Psoas muscle (tissue), 8 donors: Measurements from ENCODE around the gene LUC7L. TPM values are rescaled to one million over a fixed set of nuclear protein-coding genes. Genes with fewer than 3 reads are reported as not detected.

Source experiments
- ATAC-seq, 4 donors: fragments of 200-7000 bp; cut with Tn5 transposase; one replicate each; pipeline ENCODE4 v1.9.1; 2020; ENCODE audit warnings: moderate library complexity in 3 of 4, mild to moderate bottlenecking in 2 of 4
- DNase-seq, 2 donors: peaks; one replicate each; pipeline ENCODE4 v3.0.0-alpha.2; 2020
- H3K27ac ChIP-seq: fragments of 200-600 bp; one replicate; pipeline ENCODE4 v1.8.0; 2022
- H3K27me3 ChIP-seq, 3 donors: fragments of 200-600 bp in 1 of 3; one replicate each; pipeline versions ENCODE4 v1.6.1 to v1.8.0; 2013 to 2022; ENCODE audit warnings: low read length in 2 of 3, mild to moderate bottlenecking in 2 of 3, moderate library complexity in 1 of 3; ENCODE audit not compliant: insufficient read depth in 3 of 3
- H3K36me3 ChIP-seq, 2 donors: fragments of 200-600 bp in 1 of 2; one replicate each; pipeline versions ENCODE4 v1.6.1 to v1.8.0; 2013 to 2022; ENCODE audit warnings: low read depth in 1 of 2, mild to moderate bottlenecking in 1 of 2, moderate library complexity in 1 of 2; ENCODE audit not compliant: insufficient read depth in 1 of 2
- H3K4me1 ChIP-seq: fragments of 200-600 bp; one replicate; pipeline ENCODE4 v1.8.0; 2022
- H3K4me3 ChIP-seq: fragments of 200-600 bp; one replicate; pipeline ENCODE4 v1.8.0; 2022; ENCODE audit warnings: mild to moderate bottlenecking
- H3K9me3 ChIP-seq: fragments of 200-600 bp; one replicate; pipeline ENCODE4 v1.8.0; 2022
- WGBS, 3 donors: extraction: QIAGEN DNeasy Blood & Tissue Kit; methylation state at CpG; one replicate each; pipeline versions ENCODE4 v1.1.6 to v1.1.7; 2013; 5-methylcytosine and 5-hydroxymethylcytosine counted together
- intact Hi-C, 2 donors: fragments of 100-400 bp; cut with DNase I; formaldehyde crosslinking; loops; one replicate each; pipeline versions ENCODE4 v1.11.0 to v1.14.2; 2022
- polyA plus RNA-seq, 3 donors: library from polyadenylated mRNA; stranded (reverse); fragments of 200-250 nt; gene quantifications; one replicate each; pipeline ENCODE4 v1.2.3, GENCODE V29; 2013
- total RNA-seq, 4 donors: library from RNA; stranded (reverse); fragmentation: NEBNext Ultra II Directional in 2 of 4; extraction: Animal tissue kit (Norgen Biotek cat#: 25700) in 2 of 4; gene quantifications; one replicate each; pipeline versions ENCODE4 v1.2.1 to v1.2.4, GENCODE V29; 2021 to 2023
- TF ChIP-seq, protein P1 (sequence below): fragments of 200-600 bp; IDR thresholded peaks from one replicate; pipeline ENCODE4 v1.8.0; 2022; ENCODE audit warnings: antibody characterized with exemption
- donor health status: healthy with polysubstance abuse.
- donor health status: DM: no; HTN: no; CAD: no; lungs with moderate emphysema.
- donor health status: Bipolar disorder and iron deficiency.
- donor health status: healthy.
- donor health status: DM: yes; HTN: yes; CAD: no.
- donor health status: DM: no; HTN: no; CAD: no.
- donor health status: DM: no; HTN: no; CAD: no.
- donor health status: DM: yes; HTN: yes; CAD: no.

LUC7L gene
- total and polyA plus RNA-seq, 7 donors, result 23.8 to 58.9 (median 30.3) TPM

DNA sequence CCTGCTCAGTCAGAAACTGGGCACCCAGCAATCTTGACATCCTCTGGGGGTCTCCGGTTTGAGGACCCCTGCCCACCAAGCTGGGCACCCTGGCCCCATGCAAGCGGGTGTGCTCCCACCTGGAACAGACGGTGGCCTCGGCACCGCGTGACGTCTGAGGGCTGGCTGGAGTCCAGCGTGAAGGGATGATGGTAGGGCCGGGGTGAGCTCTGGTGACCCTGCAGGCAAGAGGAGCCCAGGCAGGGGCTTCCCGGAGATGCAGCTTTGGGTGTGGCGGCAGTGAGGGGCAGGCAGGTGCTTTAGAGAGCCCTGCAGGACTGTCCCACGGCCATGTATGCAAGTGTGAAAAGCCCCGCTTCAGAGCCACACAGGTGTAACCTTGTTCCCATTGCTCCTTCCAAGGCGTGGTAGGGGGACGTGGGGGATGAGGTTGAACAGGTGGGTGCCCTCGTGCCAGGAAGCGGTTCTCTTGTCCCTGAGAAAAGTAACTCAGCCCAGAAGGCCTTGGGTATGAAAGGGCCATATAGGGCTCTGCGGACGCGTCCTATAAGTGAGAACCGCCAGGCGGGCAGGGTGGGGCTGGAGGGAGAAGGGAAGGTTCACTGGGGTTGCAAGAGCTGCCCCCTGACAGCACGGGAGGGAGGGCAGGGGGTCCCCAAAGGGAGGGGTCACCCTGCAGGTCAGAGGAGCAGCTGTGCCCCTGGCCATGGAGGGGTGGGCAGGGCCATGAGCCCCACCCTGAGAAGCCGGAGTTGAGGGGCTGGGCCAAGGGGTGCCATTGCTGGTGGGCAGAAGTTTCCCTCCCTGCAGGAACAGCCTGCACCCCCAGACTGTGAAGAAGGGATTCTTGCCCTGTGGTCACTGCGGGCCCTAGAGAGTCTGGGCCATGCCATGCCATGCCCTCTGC is 37.3 kb upstream of the LUC7L start:
- WGBS, 3 donors, result 65 to 70% (median 66%) methylated on average over 25 of the region's 25 CpGs
- ATAC-seq (peak in 2 of 4 donors; percentile 18 to 21), DNase-seq (no peak)

DNA sequence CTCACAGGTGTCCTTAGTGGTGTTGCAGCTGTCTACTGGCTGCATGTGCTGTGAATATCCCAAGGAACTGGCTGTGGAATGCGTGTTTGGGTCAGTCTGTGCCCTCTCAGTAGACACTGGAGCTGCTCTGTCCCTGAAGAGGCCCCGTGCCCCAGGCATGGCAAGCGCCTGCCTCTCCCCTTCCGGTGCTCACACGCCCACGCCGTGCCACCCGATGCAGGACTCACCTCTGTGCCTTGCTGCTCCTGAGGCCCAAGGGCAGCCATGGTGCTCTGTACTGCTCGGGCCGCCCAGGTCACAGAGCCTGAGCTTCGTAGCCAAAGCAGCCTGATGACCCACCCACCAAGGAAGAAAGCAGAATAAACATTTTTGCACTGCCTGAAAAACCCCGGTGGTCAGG is 36.5 kb upstream of the LUC7L start:
- intact Hi-C loops, result no loop called here
- Histone ChIP-seq H3K4me1 (no peaks in the 10 kb centered on the region), H3K36me3 (peaks cover 7 to 54% of the 10 kb centered on the region in 2 donors), H3K4me3 (no peak overlapping the region), H3K9me3 (no peaks in the 10 kb centered on the region), H3K27me3 (no peaks in the 10 kb centered on the region), H3K27ac (no peak overlapping the region)
- peak in 2 of 4 donors; percentile 41 to 52 for ATAC-seq
- TF ChIP-seq, protein P1, sequence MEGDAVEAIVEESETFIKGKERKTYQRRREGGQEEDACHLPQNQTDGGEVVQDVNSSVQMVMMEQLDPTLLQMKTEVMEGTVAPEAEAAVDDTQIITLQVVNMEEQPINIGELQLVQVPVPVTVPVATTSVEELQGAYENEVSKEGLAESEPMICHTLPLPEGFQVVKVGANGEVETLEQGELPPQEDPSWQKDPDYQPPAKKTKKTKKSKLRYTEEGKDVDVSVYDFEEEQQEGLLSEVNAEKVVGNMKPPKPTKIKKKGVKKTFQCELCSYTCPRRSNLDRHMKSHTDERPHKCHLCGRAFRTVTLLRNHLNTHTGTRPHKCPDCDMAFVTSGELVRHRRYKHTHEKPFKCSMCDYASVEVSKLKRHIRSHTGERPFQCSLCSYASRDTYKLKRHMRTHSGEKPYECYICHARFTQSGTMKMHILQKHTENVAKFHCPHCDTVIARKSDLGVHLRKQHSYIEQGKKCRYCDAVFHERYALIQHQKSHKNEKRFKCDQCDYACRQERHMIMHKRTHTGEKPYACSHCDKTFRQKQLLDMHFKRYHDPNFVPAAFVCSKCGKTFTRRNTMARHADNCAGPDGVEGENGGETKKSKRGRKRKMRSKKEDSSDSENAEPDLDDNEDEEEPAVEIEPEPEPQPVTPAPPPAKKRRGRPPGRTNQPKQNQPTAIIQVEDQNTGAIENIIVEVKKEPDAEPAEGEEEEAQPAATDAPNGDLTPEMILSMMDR, result no peak
- no peak for DNase-seq
- WGBS, 3 donors, result 52 to 70% (median 66%) methylated on average over 11 to 12 of the region's 12 CpGs

More for the DNA sequence above, 37.3 kb upstream of the LUC7L start:
- Histone ChIP-seq H3K9me3 (no peaks in the 10 kb centered on the region), H3K27ac (no peak overlapping the region), H3K4me3 (no peak overlapping the region), H3K36me3 (peaks cover 4 to 46% of the 10 kb centered on the region in 2 donors), H3K27me3 (no peaks in the 10 kb centered on the region), H3K4me1 (no peaks in the 10 kb centered on the region)
- TF ChIP-seq, protein P1, result no peak
- intact Hi-C loops, result no loop called here

DNA sequence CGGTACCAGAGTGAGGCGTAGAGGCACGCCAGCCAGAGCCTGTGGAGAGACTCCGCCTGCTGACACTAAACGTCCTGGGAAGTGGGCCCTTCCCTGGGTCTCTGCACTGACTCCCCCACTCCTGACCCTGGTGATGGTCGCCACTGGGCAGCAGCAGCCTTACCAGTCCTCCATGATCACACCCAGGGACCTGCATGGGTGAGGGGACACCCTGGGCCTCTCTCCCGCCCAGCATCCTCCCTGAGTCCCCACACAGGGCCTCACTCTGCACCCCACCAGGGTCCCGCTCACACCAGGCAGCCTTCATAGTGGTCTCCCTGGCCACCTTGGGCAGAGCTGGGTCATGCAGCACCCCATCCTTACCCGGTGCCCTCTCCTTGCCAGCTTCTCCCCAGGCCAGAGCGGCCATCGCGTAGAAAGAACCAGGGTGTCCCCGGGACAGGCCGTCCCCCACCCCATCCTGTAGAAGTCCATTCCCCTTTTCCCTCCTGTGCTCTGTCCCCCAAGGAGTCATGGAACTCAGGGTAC is 35.8 kb upstream of the LUC7L start:
- no peaks in the 10 kb centered on the region for H3K4me1 ChIP-seq
- H3K4me3 ChIP-seq, result no peak overlapping the region
- no peak for DNase-seq
- H3K36me3 ChIP-seq, result peaks cover 7 to 60% of the 10 kb centered on the region in 2 donors
- no peak overlapping the region for H3K27ac ChIP-seq
- peak in 1 of 4 donors; percentile 6 for ATAC-seq
- H3K9me3 ChIP-seq, result no peaks in the 10 kb centered on the region
- TF ChIP-seq, protein P1, result no peak
- 83 to 90% (median 89%) methylated on average over 12 to 14 of the region's 14 CpGs for WGBS, 3 donors
- H3K27me3 ChIP-seq, result no peaks in the 10 kb centered on the region
- intact Hi-C loops, result no loop called here

DNA sequence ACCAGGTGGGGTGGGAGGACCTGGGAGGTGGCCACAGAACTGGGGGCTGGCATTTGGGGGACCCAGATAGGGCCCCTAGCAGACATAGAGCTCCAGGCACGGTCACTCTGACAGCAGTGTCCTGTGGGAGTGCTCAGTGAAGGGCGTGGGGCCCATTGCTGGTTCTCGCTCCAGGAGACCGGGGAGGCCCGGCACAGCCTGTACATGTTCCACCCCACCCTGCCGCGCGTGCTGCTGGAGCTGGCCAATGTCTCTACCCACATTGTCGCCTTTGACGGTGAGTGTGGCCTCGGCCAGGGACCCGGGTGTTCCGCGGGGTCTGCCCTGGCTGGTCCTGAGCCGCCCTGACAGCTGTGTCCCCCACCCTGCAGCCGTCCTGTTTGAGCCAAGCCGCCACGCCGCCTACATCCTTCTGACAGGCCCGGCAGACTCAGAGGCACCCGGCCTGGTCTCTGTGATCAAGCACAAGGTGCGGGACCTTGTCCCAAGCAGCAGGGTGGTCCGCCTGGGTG is 35.2 kb upstream of the LUC7L start:
- no peaks in the 10 kb centered on the region for H3K9me3 ChIP-seq
- WGBS, 3 donors, result 79 to 83% (median 82%) methylated on average over 22 to 23 of the region's 23 CpGs
- H3K4me3 ChIP-seq, result no peak overlapping the region
- no peaks in the 10 kb centered on the region for H3K4me1 ChIP-seq
- DNase-seq (no peak), ATAC-seq (no peak)
- peaks cover 7 to 66% of the 10 kb centered on the region in 2 donors for H3K36me3 ChIP-seq
- H3K27ac ChIP-seq, result no peak overlapping the region
- intact Hi-C loops, result no loop called here
- TF ChIP-seq, protein P1, result no peak
- H3K27me3 ChIP-seq, result no peaks in the 10 kb centered on the region
